A673 (cell line): Measurements from ENCODE around the gene S100A10.

Experiments
- CTCF ChIP-seq: fragments of 300-800, 200-600 bp; sonication (generic); conservative IDR thresholded peaks from 2 replicates; pipeline ENCODE4 v1.5.1; 2017; ENCODE audit warnings: low read depth, mild to moderate bottlenecking, antibody characterized with exemption, low read length, moderate library complexity, mixed read lengths
- EZH2 ChIP-seq: fragments of 200-600 bp; sonication (generic); IDR thresholded peaks from 2 replicates; pipeline ENCODE4 v1.6.1; 2017; ENCODE audit warnings: borderline replicate concordance, low read depth, mild to moderate bottlenecking, mixed read lengths, antibody characterized with exemption, low read length; ENCODE audit not compliant: poor library complexity, severe bottlenecking

DNA sequence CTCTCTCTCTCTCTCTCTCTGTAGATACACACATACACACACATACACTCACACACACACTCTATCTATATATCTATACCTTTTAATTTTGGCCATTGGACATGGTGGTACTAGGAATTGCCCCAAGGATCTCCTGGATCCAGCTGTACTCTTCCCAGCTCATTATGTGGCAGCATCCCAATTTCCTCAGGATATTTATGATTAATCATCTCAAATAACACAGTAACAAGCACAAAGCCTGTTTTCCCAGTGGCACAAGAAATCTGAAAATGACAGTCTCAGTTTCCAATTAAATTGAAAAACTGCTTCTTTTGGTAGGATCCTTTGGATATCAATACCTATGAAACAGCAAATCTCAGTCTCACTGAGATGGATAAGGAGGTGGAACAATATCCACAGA is 27.6 kb downstream of the S100A10 start:
- TF ChIP-seq CTCF: no peak
- no peak for TF ChIP-seq EZH2
